B cell (primary cell): ENCODE results near the gene PAPSS2. TPM values are rescaled to one million over a fixed set of nuclear protein-coding genes. Genes with fewer than 3 reads are reported as not detected.

Experiments
- ATAC-seq: fragments of 200-7000 bp; cut with Tn5 transposase; one replicate; pipeline ENCODE4 v1.10.0; 2021; ENCODE audit warnings: low read depth, mild to moderate bottlenecking, moderate number of reproducible peaks, moderate library complexity
- CTCF ChIA-PET: fragments of 350-600 bp; sonication (Branson Sonifier 250); formaldehyde crosslinking; loops from one replicate; lab custom pipeline; 2021; ENCODE audit warnings: antibody characterized with exemption, inconsistent platforms; lab: Charles Lee
- POLR2A ChIA-PET: fragments of 350-600 bp; sonication (Branson Sonifier 250); formaldehyde crosslinking; loops from one replicate; lab custom pipeline; 2021; ENCODE audit warnings: antibody characterized with exemption; lab: Charles Lee
- DNase-seq: peaks from one replicate; pipeline ENCODE4 v3.0.0; 2013
- H2AFZ ChIP-seq: 2 replicates; pipeline ENCODE4 v1.6.1; 2012; ENCODE audit warnings: mild to moderate bottlenecking, low read depth, low read length; ENCODE audit not compliant: insufficient read depth, poor library complexity, severe bottlenecking
- H3K27ac ChIP-seq, 2 donors: 1 replicate in 1 of 2; 2 replicates in 1 of 2; pipeline ENCODE4 v1.5.1; 2012 to 2013; ENCODE audit warnings: low read length in 2 of 2, mild to moderate bottlenecking in 2 of 2, moderate library complexity in 1 of 2
- H3K27me3 ChIP-seq, 4 experiments: fragments of 200-600 bp in 1 of 4; sonication (generic) in 1 of 4; replicated peaks in 1 of 4; 1 replicate in 2 of 4; 2 replicates in 2 of 4; pipeline versions ENCODE4 v1.6.1 to v1.7.0; 2013 to 2016; ENCODE audit warnings: low read length in 3 of 4, mild to moderate bottlenecking in 2 of 4, mixed read lengths in 1 of 4, moderate library complexity in 1 of 4; ENCODE audit not compliant: insufficient read depth in 4 of 4, control insufficient read depth in 3 of 4; ENCODE audit errors: control extremely low read depth in 1 of 4
- H3K36me3 ChIP-seq, 2 experiments: replicated peaks in 1 of 2; 1 replicate in 1 of 2; 2 replicates in 1 of 2; pipeline versions ENCODE4 v1.6.1 to v1.7.1; 2013; ENCODE audit warnings: low read length in 1 of 2; ENCODE audit not compliant: insufficient read depth in 2 of 2, control insufficient read depth in 1 of 2; ENCODE audit errors: control extremely low read depth in 1 of 2, extremely low read depth in 1 of 2
- H3K4me1 ChIP-seq, 2 donors: fragments of 200-600 bp in 1 of 2; sonication (generic) in 1 of 2; 1 replicate in 1 of 2; 2 replicates in 1 of 2; pipeline versions ENCODE4 v1.5.1 to v1.6.1; 2013 to 2017; ENCODE audit warnings: low read length in 2 of 2; ENCODE audit not compliant: control insufficient read depth in 2 of 2, insufficient read depth in 2 of 2
- H3K4me2 ChIP-seq: replicated peaks from 2 replicates; pipeline ENCODE3; 2012; ENCODE audit warnings: mild to moderate bottlenecking, low read depth, low read length; ENCODE audit not compliant: poor library complexity, severe bottlenecking
- H3K4me3 ChIP-seq, 5 experiments: fragments of 200-600 bp in 1 of 5; sonication (generic) in 1 of 5; 1 replicate in 3 of 5; 2 replicates in 2 of 5; pipeline versions ENCODE4 v1.5.1 to v1.7.0; 2011 to 2016; ENCODE audit warnings: low read length in 4 of 5, mild to moderate bottlenecking in 4 of 5, low read depth in 2 of 5, control low read depth in 1 of 5, moderate library complexity in 1 of 5; ENCODE audit not compliant: insufficient read depth in 1 of 5; ENCODE audit errors: control extremely low read depth in 1 of 5, extremely low read depth in 1 of 5
- H3K79me2 ChIP-seq: fragments of 200-600 bp; sonication (generic); one replicate; pipeline ENCODE4 v1.6.0; 2016; ENCODE audit warnings: low read length; ENCODE audit not compliant: control insufficient read depth, insufficient read depth
- H3K9ac ChIP-seq: fragments of 200-600 bp; sonication (generic); 2 replicates; pipeline ENCODE4 v1.6.1; 2017; ENCODE audit warnings: mild to moderate bottlenecking, low read length, moderate library complexity
- H3K9me3 ChIP-seq, 3 donors: one replicate each; pipeline versions ENCODE4 v1.6.1 to v1.7.1; 2013; ENCODE audit warnings: low read length in 2 of 3; ENCODE audit not compliant: control insufficient read depth in 2 of 3, insufficient read depth in 1 of 3; ENCODE audit errors: control extremely low read depth in 1 of 3
- H4K20me1 ChIP-seq: 2 replicates; pipeline ENCODE4 v1.6.0; 2012; ENCODE audit warnings: mild to moderate bottlenecking, low read length; ENCODE audit not compliant: insufficient read depth, control insufficient read depth, poor library complexity, severe bottlenecking
- H3K27ac Mint-ChIP-seq: one replicate; pipeline ENCODE4 v1.8.0; 2021; ENCODE audit warnings: mixed read lengths
- H3K27me3 Mint-ChIP-seq: one replicate; pipeline ENCODE4 v1.8.0; 2021; ENCODE audit warnings: mixed read lengths
- H3K4me1 Mint-ChIP-seq: one replicate; pipeline ENCODE4 v1.8.0; 2021; ENCODE audit warnings: mixed read lengths
- H3K4me3 Mint-ChIP-seq: one replicate; pipeline ENCODE4 v1.8.0; 2021; ENCODE audit warnings: mixed read lengths
- H3K9me3 Mint-ChIP-seq: one replicate; pipeline ENCODE4 v1.8.0; 2022; ENCODE audit warnings: mixed read lengths; ENCODE audit not compliant: insufficient read depth
- CTCF ChIP-seq: fragments of 200-600 bp; IDR thresholded peaks from one replicate; pipeline ENCODE4 v1.8.0; 2022; ENCODE audit warnings: antibody characterized with exemption, mild to moderate bottlenecking
- EZH2 ChIP-seq: IDR thresholded peaks from 2 replicates; pipeline ENCODE4 v1.6.1; 2012; ENCODE audit warnings: borderline replicate concordance, low read depth, mild to moderate bottlenecking, moderate library complexity, low read length; ENCODE audit not compliant: insufficient read depth, poor library complexity, severe bottlenecking
- WGBS: methylation state at CpG from one replicate; pipeline ENCODE4 v1.1.5; 2013; ENCODE audit warnings: missing lambda C conversion rate; ENCODE audit not compliant: insufficient coverage; 5-methylcytosine and 5-hydroxymethylcytosine counted together
- intact Hi-C: fragments of 100-400 bp; cut with micrococcal nuclease; formaldehyde crosslinking; loops from one replicate; pipeline ENCODE4 v1.10.0; 2022
- polyA plus RNA-seq: library from polyadenylated mRNA; depleted of rRNA; stranded (reverse); fragments of >200 nt; gene quantifications from 2 replicates; pipeline ENCODE4 v1.2.3, GENCODE V29; 2012
- total RNA-seq, 2 donors: library from RNA; stranded (reverse); fragments of 120-200 nt in 1 of 2; gene quantifications; 1 replicate in 1 of 2; 2 replicates in 1 of 2; pipeline versions ENCODE4 v1.2.3 to v1.2.4, GENCODE V29; 2013 to 2022

The PAPSS2 gene
- total and polyA plus RNA-seq, 2 donors (not counting 1 experiment from before 2014, with no cell fraction given) = not detected

GRCh38 chr10:87751274-87751673 is 91.6 kb downstream of the PAPSS2 start:
- Mint-ChIP-seq H3K27me3 (no peaks in the 10 kb centered on the region), H3K4me3 (no peak overlapping the region), H3K4me1 (no peaks in the 10 kb centered on the region), H3K9me3 (peaks cover 4% of the 10 kb centered on the region), H3K27ac (no peak overlapping the region)
- Histone ChIP-seq H3K9ac (no peak overlapping the region), H3K4me1 (no peaks in the 10 kb centered on the region), H3K36me3 (peaks cover 3 to 12% of the 10 kb centered on the region in 2 experiments), H4K20me1 (no peaks in the 10 kb centered on the region), H3K27ac (no peak overlapping the region), H3K79me2 (no peaks in the 10 kb centered on the region), H2AFZ (no peak overlapping the region), H3K27me3 (no peaks in the 10 kb centered on the region), H3K4me2 (no peak overlapping the region), H3K4me3 (no peak overlapping the region), H3K9me3 (no peaks in the 10 kb centered on the region)
- CTCF ChIA-PET = interaction anchor here (2.9 kb wide), 1 partner anchor 9 kb away, joined by 10 read pairs; no protein-coding TSS in a partner anchor
- DNase-seq (no peak), ATAC-seq (no peak)
- TF ChIP-seq EZH2 = no peak
- no peak for TF ChIP-seq CTCF
- POLR2A ChIA-PET = no interaction called here
- intact Hi-C loops = no loop called here
- no CpG with 5 or more reads among the region's 2 CpGs for WGBS

GRCh38 chr10:87752566-87752965 is 92.9 kb downstream of the PAPSS2 start:
- Mint-ChIP-seq H3K27ac (no peak overlapping the region), H3K27me3 (no peaks in the 10 kb centered on the region), H3K4me1 (no peaks in the 10 kb centered on the region), H3K9me3 (peaks cover 4% of the 10 kb centered on the region), H3K4me3 (no peak overlapping the region)
- DNase-seq = no peak
- Histone ChIP-seq H3K9me3 (no peaks in the 10 kb centered on the region), H3K4me3 (no peak overlapping the region), H3K27me3 (no peaks in the 10 kb centered on the region), H3K4me2 (no peak overlapping the region), H2AFZ (no peak overlapping the region), H3K27ac (no peak overlapping the region), H3K9ac (no peak overlapping the region), H3K36me3 (peaks cover 3 to 19% of the 10 kb centered on the region in 2 experiments), H3K4me1 (no peaks in the 10 kb centered on the region), H4K20me1 (no peaks in the 10 kb centered on the region), H3K79me2 (no peaks in the 10 kb centered on the region)
- POLR2A ChIA-PET = no interaction called here
- intact Hi-C loops = no loop called here
- CTCF ChIA-PET = no interaction called here
- TF ChIP-seq CTCF = no peak
- no peak for TF ChIP-seq EZH2
- ATAC-seq = no peak
- no CpG with 5 or more reads among the region's 2 CpGs for WGBS
